HepG2 (cell line): ENCODE data around the gene MZF1. TPM values are rescaled to one million over a fixed set of nuclear protein-coding genes. Genes with fewer than 3 reads are reported as not detected.

Experiments used
- ATAC-seq: fragments of 200-7000 bp; cut with Tn5 transposase; 3 replicates; pipeline ENCODE4 v1.9.1; 2020; ENCODE audit warnings: mild to moderate bottlenecking, moderate library complexity
- BruUV-seq: library from RNA; stranded (reverse); fragments of 400-500 nt; replicated peaks from 2 replicates; lab custom pipeline; 2021; lab: Mats Ljungman, UMichigan
- CTCF ChIA-PET: fragments of 300-600 bp; formaldehyde crosslinking; extraction: SDS; loops from one replicate; lab custom pipeline; 2021; ENCODE audit warnings: low total read pairs, inconsistent platforms, low intra/inter-chr PET ratio; lab: Yijun Ruan, JAX
- POLR2A ChIA-PET: fragments of 350-600 bp; sonication (Branson Sonifier 250); formaldehyde crosslinking; loops from one replicate; lab custom pipeline; 2020; ENCODE audit warnings: antibody characterized with exemption, inconsistent platforms; lab: Yijun Ruan, JAX
- DNase-seq: peaks from one replicate; pipeline ENCODE4 v3.0.0-alpha.2; 2015; ENCODE audit warnings: low spot score
- FAIRE-seq: peaks from 3 replicates; lab custom pipeline; 2011; peaks lifted over from hg19 to GRCh38; lab: Jason Lieb, UNC
- H2AFZ ChIP-seq: one replicate; pipeline ENCODE4 v1.6.1; 2011; ENCODE audit warnings: low read length, inconsistent platforms
- H3K27ac ChIP-seq: fragments of 300-600 bp; 3 replicates; pipeline ENCODE4 v1.8.0; 2011; ENCODE audit warnings: mixed run types, mild to moderate bottlenecking, mixed read lengths, low read length, inconsistent platforms; ENCODE audit not compliant: insufficient read depth; ENCODE audit errors: extremely low read length
- H3K27me3 ChIP-seq, 2 experiments: fragments of 200-600 bp in 1 of 2; 2 replicates in 1 of 2; 3 replicates in 1 of 2; pipeline versions ENCODE4 v1.6.0 to v1.8.0; 2011; ENCODE audit warnings: low read length in 2 of 2, mild to moderate bottlenecking in 2 of 2, moderate library complexity in 2 of 2, inconsistent platforms in 1 of 2; ENCODE audit not compliant: insufficient read depth in 2 of 2, control insufficient read depth in 1 of 2
- H3K36me3 ChIP-seq, 2 experiments: fragments of 200-600 bp in 1 of 2; replicated peaks in 1 of 2; 2 replicates in 1 of 2; 3 replicates in 1 of 2; pipeline versions ENCODE4 v1.5.1 to v1.8.0; 2011; ENCODE audit warnings: low read length in 2 of 2, inconsistent platforms in 1 of 2; ENCODE audit not compliant: insufficient read depth in 2 of 2, control insufficient read depth in 1 of 2
- H3K4me1 ChIP-seq: 2 replicates; pipeline ENCODE4 v1.5.1; 2012; ENCODE audit warnings: low read length, inconsistent platforms; ENCODE audit not compliant: insufficient read depth
- H3K4me2 ChIP-seq: 2 replicates; pipeline ENCODE4 v1.6.0; 2011; ENCODE audit warnings: low read depth, low read length, inconsistent platforms
- H3K4me3 ChIP-seq, 3 experiments: fragments of 200-600 bp in 1 of 3; sonication (generic), shearing (Covaris generic) in 1 of 3; replicated peaks in 1 of 3; 2 replicates each; pipeline ENCODE4 v1.5.1; 2011 to 2016; ENCODE audit warnings: low read length in 3 of 3, inconsistent platforms in 2 of 3, low read depth in 2 of 3, mild to moderate bottlenecking in 2 of 3, control low read depth in 1 of 3, mixed read lengths in 1 of 3; ENCODE audit not compliant: insufficient read depth in 1 of 3
- H3K79me2 ChIP-seq: one replicate; pipeline ENCODE4 v1.6.1; 2011; ENCODE audit warnings: low read length, inconsistent platforms; ENCODE audit not compliant: insufficient read depth
- H3K9ac ChIP-seq: 2 replicates; pipeline ENCODE4 v1.6.0; 2011; ENCODE audit warnings: mild to moderate bottlenecking, low read depth, low read length, inconsistent platforms; ENCODE audit not compliant: insufficient read depth
- H3K9me3 ChIP-seq: 2 replicates; pipeline ENCODE4 v1.5.1; 2012; ENCODE audit warnings: mild to moderate bottlenecking, low read length
- H4K20me1 ChIP-seq: 2 replicates; pipeline ENCODE4 v1.6.0; 2011; ENCODE audit warnings: inconsistent platforms, mild to moderate bottlenecking, low read length, moderate library complexity; ENCODE audit not compliant: insufficient read depth
- ATAD3A ChIP-seq: sonication (generic); formaldehyde crosslinking; IDR thresholded peaks from 2 replicates; pipeline ENCODE4 v1.4.0; 2020; ENCODE audit warnings: missing genetic modification reagents
- FLYWCH1 ChIP-seq: sonication (generic); formaldehyde crosslinking; IDR thresholded peaks from 2 replicates; pipeline ENCODE4 v1.8.1; 2023; ENCODE audit warnings: mild to moderate bottlenecking, missing genetic modification reagents
- FOSL2 ChIP-seq: sonication (generic); formaldehyde crosslinking; IDR thresholded peaks from 2 replicates; pipeline ENCODE4 v1.4.0; 2020; ENCODE audit warnings: missing genetic modification reagents
- GFI1 ChIP-seq: sonication (generic); formaldehyde crosslinking; IDR thresholded peaks from 2 replicates; pipeline ENCODE4 v1.5.0; 2020; ENCODE audit warnings: missing genetic modification reagents, mild to moderate bottlenecking, borderline replicate concordance
- HMG20B ChIP-seq: conservative IDR thresholded peaks from 2 replicates; pipeline ENCODE4 v1.6.1; 2016; ENCODE audit warnings: missing genetic modification reagents, missing compliant biosample characterization
- HNRNPUL1 ChIP-seq: fragments of 200-400 bp; formaldehyde crosslinking; IDR thresholded peaks from 2 replicates; pipeline ENCODE4 v1.6.1; 2017; ENCODE audit warnings: low read depth, mild to moderate bottlenecking, low read length, moderate library complexity
- MAX ChIP-seq: IDR thresholded peaks from 2 replicates; pipeline ENCODE4 v1.6.1; 2012; ENCODE audit warnings: inconsistent platforms
- MTF1 ChIP-seq: sonication (generic); formaldehyde crosslinking; IDR thresholded peaks from 2 replicates; pipeline ENCODE4 v1.5.0; 2020; ENCODE audit warnings: missing genetic modification reagents
- RFXANK ChIP-seq: IDR thresholded peaks from 2 replicates; pipeline ENCODE4 v1.6.1; 2016
- RXRB ChIP-seq: IDR thresholded peaks from 2 replicates; pipeline ENCODE4 v1.6.1; 2016; ENCODE audit warnings: borderline replicate concordance, missing genetic modification reagents, missing compliant biosample characterization
- SNAPC4 ChIP-seq: sonication (generic); formaldehyde crosslinking; IDR thresholded peaks from 2 replicates; pipeline ENCODE4 v1.4.0; 2020; ENCODE audit warnings: mild to moderate bottlenecking, missing genetic modification reagents
- SOX6 ChIP-seq, 2 experiments: fragments of 450-650 bp in 1 of 2; sonication (generic) in 1 of 2; formaldehyde crosslinking in 1 of 2; IDR thresholded peaks; 2 replicates each; pipeline versions ENCODE4 v1.4.0 to v1.6.1; 2017 to 2020; ENCODE audit warnings: antibody characterized with exemption in 1 of 2, mild to moderate bottlenecking in 1 of 2, missing genetic modification reagents in 1 of 2
- SPEN ChIP-seq: sonication (generic); formaldehyde crosslinking; IDR thresholded peaks from 2 replicates; pipeline ENCODE4 v1.5.1; 2020; ENCODE audit warnings: low read depth, mild to moderate bottlenecking, missing genetic modification reagents
- ZBTB25 ChIP-seq: IDR thresholded peaks from 2 replicates; pipeline ENCODE4 v1.6.1; 2018; ENCODE audit warnings: missing genetic modification reagents
- ZBTB8A ChIP-seq: sonication (generic); formaldehyde crosslinking; IDR thresholded peaks from 2 replicates; pipeline ENCODE4 v1.4.0; 2020; ENCODE audit warnings: mild to moderate bottlenecking, low read depth, missing genetic modification reagents, borderline replicate concordance
- ZNF451 ChIP-seq: sonication (generic); formaldehyde crosslinking; IDR thresholded peaks from 2 replicates; pipeline ENCODE4 v1.5.0; 2020; ENCODE audit warnings: mild to moderate bottlenecking, missing genetic modification reagents
- ZNF558 ChIP-seq: sonication (generic); formaldehyde crosslinking; IDR thresholded peaks from 2 replicates; pipeline ENCODE4 v1.9.0; 2022; ENCODE audit warnings: mild to moderate bottlenecking, missing genetic modification reagents, borderline replicate concordance
- ZZZ3 ChIP-seq: sonication (generic); formaldehyde crosslinking; IDR thresholded peaks from 2 replicates; pipeline ENCODE4 v1.4.0; 2020; ENCODE audit warnings: missing genetic modification reagents, mild to moderate bottlenecking, borderline replicate concordance
- WGBS: methylation state at CpG from one replicate; pipeline ENCODE4 v1.1.6; 2017; ENCODE audit warnings: low lambda C conversion rate; 5-methylcytosine and 5-hydroxymethylcytosine counted together
- in situ Hi-C: cut with HindIII; loops from 2 replicates; pipeline ENCODE4 v1.10.0; 2017; ENCODE audit warnings: low pct_unique_long_range_greater_than_20kb; ENCODE audit not compliant: extremely low pct_ligation_motif_present
- intact Hi-C: fragments of 100-400 bp; cut with micrococcal nuclease; formaldehyde crosslinking; loops from one replicate; pipeline ENCODE4 v1.10.0; 2022; ENCODE audit not compliant: unreplicated experiment
- polyA plus RNA-seq, 8 experiments: library from polyadenylated mRNA; depleted of rRNA in 3 of 8; stranded (reverse) in 7 of 8; unstranded in 1 of 8; fragments of >200 nt; fragmentation: Illumina TruSeq in 4 of 8; extraction: Trizol in 4 of 8; gene quantifications; 2 replicates each; pipeline versions ENCODE4 v1.2.1 to v1.2.3, GENCODE V29; 2011 to 2016; ENCODE audit warnings: low read depth in 4 of 8, missing spikeins in 1 of 8, mixed read lengths in 1 of 8; ENCODE audit not compliant: insufficient read depth in 1 of 8
- total RNA-seq, 5 experiments: library from RNA; depleted of rRNA; stranded (reverse); fragments of >200 nt; fragmentation: Illumina TruSeq; extraction: Trizol; gene quantifications; 2 replicates each; pipeline ENCODE4 v1.2.3, GENCODE V29; 2016; ENCODE audit warnings: low read depth in 1 of 5

MZF1 gene
- total and polyA plus RNA-seq, 2 of the 13 experiments (the other 11 are each of a cell fraction or from before 2014, with no cell fraction given): 3.1 to 8.1 TPM

GRCh38 chr19:58559275-58560006, 13.7 kb downstream of the MZF1 start:
- Histone ChIP-seq H3K4me1 (peaks cover 33% of the 10 kb centered on the region), H4K20me1 (no peaks in the 10 kb centered on the region), H3K27me3 (no peaks in the 10 kb centered on the region), H3K27ac (peak overlapping the region; percentile 96), H3K4me2 (peak overlapping the region; percentile 95), H3K79me2 (peaks cover 32% of the 10 kb centered on the region), H3K9me3 (no peaks in the 10 kb centered on the region), H3K4me3 (peak overlapping the region; percentile 71 to 84 (median 84)), H2AFZ (no peak overlapping the region), H3K36me3 (peaks cover 8 to 9% of the 10 kb centered on the region in 2 experiments; a peak in 4 of 5 replicates), H3K9ac (peak overlapping the region; percentile 98)
- FAIRE-seq (peak; percentile 95), DNase-seq (peak; percentile 92), ATAC-seq (peak; percentile 76)
- in situ Hi-C loops: no loop called here
- intact Hi-C loops: no loop called here
- POLR2A ChIA-PET: interaction anchor here (1.0 to 3.9 kb wide), 14 partner anchors 9 to 197 kb away, joined by 3 to 42 read pairs (median 8); partner anchors contain the start of genes MZF1, SLC27A5, TRIM28 and ZBTB45
- BruUV-seq: TSS peak; percentile 70
- WGBS: 3% methylated on average over 16 of the region's 33 CpGs
- CTCF ChIA-PET: no interaction called here
- no peak for TF ChIP-seq FOSL2 (CRISPR knock-in tag)
- peak; percentile 61; the same call in 1 of the 2 replicates for TF ChIP-seq ZBTB25 (CRISPR knock-in tag)
- no peak for TF ChIP-seq ZNF558
- no peak for TF ChIP-seq HMG20B
- TF ChIP-seq ZZZ3: peak; percentile 90
- 0 out of 2 replicates have a peak, but pooled peaks have one; percentile 32 for TF ChIP-seq FLYWCH1 (CRISPR knock-in tag)
- TF ChIP-seq GFI1 (CRISPR knock-in tag): 0 out of 2 replicates have a peak, but pooled peaks have one; percentile 2
- no peak; the same call in 1 of the 2 replicates for TF ChIP-seq ZNF451 (CRISPR knock-in tag)
- peak; percentile 59 for TF ChIP-seq SPEN
- TF ChIP-seq ATAD3A (CRISPR knock-in tag): no peak
- TF ChIP-seq MAX: peak; percentile 97
- no peak for TF ChIP-seq SNAPC4
- no peak for TF ChIP-seq RXRB (CRISPR knock-in tag)
- no peak for TF ChIP-seq SOX6 (IDR thresholded peaks at IDR 0.05)
- 0 out of 2 replicates have a peak, but pooled peaks have one; percentile 34 for TF ChIP-seq SOX6 (CRISPR knock-in tag; IDR thresholded peaks at IDR 0.05)
- no peak for TF ChIP-seq MTF1 (CRISPR knock-in tag)
- no peak for TF ChIP-seq HNRNPUL1
- 0 out of 2 replicates have a peak, but pooled peaks have one; percentile 17 for TF ChIP-seq RFXANK (CRISPR knock-in tag)
- TF ChIP-seq ZBTB8A: no peak
